ENCODE results near the gene LCN12. TPM values are rescaled to one million over a fixed set of nuclear protein-coding genes. Genes with fewer than 3 reads are reported as not detected.

LCN12 gene
- total RNA-seq, 1 experiment from 2014 or later, result 0.55 TPM

DNA sequence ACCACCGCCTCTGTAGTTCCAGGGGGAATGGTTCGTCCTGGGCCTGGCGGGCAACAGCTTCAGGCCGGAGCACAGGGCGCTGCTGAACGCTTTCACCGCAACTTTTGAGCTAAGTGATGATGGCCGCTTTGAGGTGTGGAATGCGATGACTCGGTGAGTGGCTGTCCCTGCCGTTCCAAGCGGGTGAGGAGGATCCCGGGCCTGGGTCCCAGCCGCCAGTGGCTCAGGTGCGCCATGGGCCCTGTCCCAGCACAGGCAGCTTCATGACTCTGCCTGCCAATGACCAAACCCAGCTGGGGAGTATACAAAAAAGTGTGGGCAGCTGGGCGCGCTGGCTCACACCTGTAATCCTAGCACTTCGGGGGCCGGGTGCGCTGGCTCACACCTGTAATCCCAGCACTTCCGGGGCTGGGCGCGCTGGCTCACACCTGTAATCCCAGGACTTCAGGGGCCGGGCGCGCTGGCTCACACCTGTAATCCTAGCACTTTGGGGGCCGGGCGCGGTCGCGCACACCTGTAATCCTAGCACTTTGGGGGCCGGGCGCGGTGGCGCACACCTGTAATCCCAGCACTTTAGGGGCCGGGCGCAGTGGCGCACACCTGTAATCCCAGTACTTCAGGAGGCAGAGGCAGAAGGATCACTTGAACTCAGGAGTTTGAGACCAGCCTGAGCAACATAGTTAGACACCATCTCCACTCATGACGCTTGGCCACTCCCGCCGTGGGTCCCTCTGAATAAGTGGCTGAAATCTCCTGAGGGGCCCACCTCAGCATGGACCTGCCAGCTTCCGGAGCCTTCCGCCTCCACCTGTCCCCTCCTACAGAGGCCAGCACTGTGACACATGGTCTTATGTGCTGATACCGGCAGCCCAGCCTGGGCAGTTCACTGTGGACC lies 1.1 kb downstream of the LCN12 start:
- no peaks in the 10 kb centered on the region for H3K9me2 ChIP-seq (replicated peaks; ENCODE audit: low read length)
- BruUV-seq (replicated peaks), result no TSS peak
- no peak overlapping the region for H3K4me2 ChIP-seq (ENCODE audit: low read length)
- ChIA-PET POLR2A (ENCODE audit: unreplicated experiment) (no interaction called here), CTCF (no interaction called here)
- H3K27me3 ChIP-seq (ENCODE audit: low read length), result no peaks in the 10 kb centered on the region
- no peaks in the 10 kb centered on the region for H3K36me3 ChIP-seq (ENCODE audit: low read depth, low read length)
- peaks cover 13% of the 10 kb centered on the region for H3K4me1 ChIP-seq (ENCODE audit: insufficient read depth, low read length)
- no peak for DNase-seq
- H3K9ac ChIP-seq (ENCODE audit: low read length), result no peak overlapping the region
- H3K27ac ChIP-seq (ENCODE audit: low read length), result no peak overlapping the region
- H3K9me3 ChIP-seq (ENCODE audit: low read length), result no peaks in the 10 kb centered on the region
- H3K79me2 ChIP-seq (ENCODE audit: low read length), result no peaks in the 10 kb centered on the region
- H3F3A ChIP-seq (ENCODE audit: low read length, unreplicated experiment), result no peaks in the 10 kb centered on the region
- H4K20me1 ChIP-seq (ENCODE audit: low read length), result no peaks in the 10 kb centered on the region
- ATAC-seq, result no peak
- intact Hi-C loops (cut with micrococcal nuclease), result no loop called here
- no peak overlapping the region for H2AFZ ChIP-seq (ENCODE audit: low read length)
- no peak for TF ChIP-seq EZH2 (IDR thresholded peaks at IDR 0.05; ENCODE audit: low read length, unreplicated experiment)
- no peak for TF ChIP-seq EZH2phosphoT487 (IDR thresholded peaks at IDR 0.05; ENCODE audit: borderline replicate concordance, low read length)
- TF ChIP-seq CTCF (conservative IDR thresholded peaks at IDR 0.05; ENCODE audit: low read depth, low read length), result no peak
- H3K4me3 ChIP-seq (ENCODE audit: low read length), result no peak overlapping the region

DNA sequence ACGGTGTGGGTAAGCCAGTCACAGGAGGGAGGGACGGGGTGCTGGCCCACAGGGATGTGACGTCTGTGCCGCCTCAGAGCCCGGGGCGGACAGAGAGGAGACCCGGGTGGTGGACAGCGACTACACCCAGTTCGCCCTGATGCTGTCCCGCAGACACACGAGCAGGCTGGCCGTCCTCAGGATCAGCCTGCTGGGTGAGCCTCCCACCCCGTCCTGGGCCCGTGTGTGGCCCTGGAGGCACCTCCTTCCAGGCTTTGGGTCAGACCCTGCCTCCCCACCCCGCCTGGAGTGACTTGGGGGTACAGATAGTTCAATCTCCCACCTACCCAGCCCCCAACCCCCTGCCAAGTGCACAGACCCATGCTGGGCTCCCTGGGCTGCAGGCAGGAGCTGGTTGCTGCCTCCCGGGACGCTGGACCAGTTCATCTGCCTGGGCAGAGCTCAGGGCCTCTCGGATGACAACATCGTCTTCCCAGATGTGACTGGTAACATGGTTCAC lies 1.7 kb downstream of the LCN12 start:
- no peak overlapping the region for H3K9ac ChIP-seq (ENCODE audit: low read length)
- intact Hi-C loops (cut with micrococcal nuclease), result no loop called here
- H3K9me3 ChIP-seq (ENCODE audit: low read length), result no peaks in the 10 kb centered on the region
- H3K36me3 ChIP-seq (ENCODE audit: low read depth, low read length), result no peaks in the 10 kb centered on the region
- no peak overlapping the region for H3K4me3 ChIP-seq (ENCODE audit: low read length)
- H3K9me2 ChIP-seq (replicated peaks; ENCODE audit: low read length), result no peaks in the 10 kb centered on the region
- DNase-seq (no peak), ATAC-seq (no peak)
- CTCF ChIA-PET, result no interaction called here
- no peak overlapping the region for H3K27ac ChIP-seq (ENCODE audit: low read length)
- BruUV-seq (replicated peaks), result no TSS peak
- H3K79me2 ChIP-seq (ENCODE audit: low read length), result no peaks in the 10 kb centered on the region
- TF ChIP-seq EZH2 (IDR thresholded peaks at IDR 0.05; ENCODE audit: low read length, unreplicated experiment) (no peak), CTCF (conservative IDR thresholded peaks at IDR 0.05; ENCODE audit: low read depth, low read length) (no peak), EZH2phosphoT487 (IDR thresholded peaks at IDR 0.05; ENCODE audit: borderline replicate concordance, low read length) (no peak)
- H3F3A ChIP-seq (ENCODE audit: low read length, unreplicated experiment), result no peaks in the 10 kb centered on the region
- H3K4me1 ChIP-seq (ENCODE audit: insufficient read depth, low read length), result peaks cover 11% of the 10 kb centered on the region
- no peak overlapping the region for H2AFZ ChIP-seq (ENCODE audit: low read length)
- no peak overlapping the region for H3K4me2 ChIP-seq (ENCODE audit: low read length)
- H3K27me3 ChIP-seq (ENCODE audit: low read length), result no peaks in the 10 kb centered on the region
- POLR2A ChIA-PET (ENCODE audit: unreplicated experiment), result no interaction called here
- no peaks in the 10 kb centered on the region for H4K20me1 ChIP-seq (ENCODE audit: low read length)

All from PC-3 (cell line).